Activated T-cell treated with anti-CD3 and anti-CD28 coated beads, Interleukin-2, amount 50 U/mL, for 4 hours (primary cell): ENCODE measurements around the gene GALNT15. TPM values are rescaled to one million over a fixed set of nuclear protein-coding genes. Genes with fewer than 3 reads are reported as not detected.

ENCODE experiments used
- ATAC-seq, 2 donors: fragments of 200-7000 bp; cut with Tn5 transposase; one replicate each; pipeline ENCODE4 v1.10.0; 2021
- DNase-seq: peaks from one replicate; pipeline ENCODE4 v3.0.0-alpha.2; 2020
- H3K27me3 Mint-ChIP-seq: one replicate; pipeline ENCODE4 v1.8.0; 2021; ENCODE audit warnings: low read depth, mixed read lengths
- H3K36me3 Mint-ChIP-seq: one replicate; pipeline ENCODE4 v1.8.0; 2022; ENCODE audit warnings: mixed read lengths; ENCODE audit not compliant: insufficient read depth
- H3K4me1 Mint-ChIP-seq: one replicate; pipeline ENCODE4 v1.8.0; 2021; ENCODE audit warnings: low read depth, mixed read lengths
- H3K4me3 Mint-ChIP-seq: one replicate; pipeline ENCODE4 v1.8.0; 2021; ENCODE audit warnings: mild to moderate bottlenecking, moderate library complexity, mixed read lengths
- H3K9me3 Mint-ChIP-seq: one replicate; pipeline ENCODE4 v1.8.0; 2021; ENCODE audit warnings: mixed read lengths
- total RNA-seq, 3 donors: library from RNA; stranded (reverse); gene quantifications; one replicate each; pipeline ENCODE4 v1.2.1, GENCODE V29; 2021

The GALNT15 gene
- total RNA-seq, 3 donors from 2014 or later: not detected

- Mint-ChIP-seq H3K36me3 (no peaks in the 10 kb centered on the region), H3K4me3 (no peak overlapping the region), H3K4me1 (no peaks in the 10 kb centered on the region), H3K9me3 (peaks cover 9% of the 10 kb centered on the region), H3K27me3 (peaks cover 4% of the 10 kb centered on the region)
- DNase-seq (no peak), ATAC-seq (no peak)
Observed at GRCh38 chr3:16143861-16144447, 30.5 kb upstream of the GALNT15 start.

DNA sequence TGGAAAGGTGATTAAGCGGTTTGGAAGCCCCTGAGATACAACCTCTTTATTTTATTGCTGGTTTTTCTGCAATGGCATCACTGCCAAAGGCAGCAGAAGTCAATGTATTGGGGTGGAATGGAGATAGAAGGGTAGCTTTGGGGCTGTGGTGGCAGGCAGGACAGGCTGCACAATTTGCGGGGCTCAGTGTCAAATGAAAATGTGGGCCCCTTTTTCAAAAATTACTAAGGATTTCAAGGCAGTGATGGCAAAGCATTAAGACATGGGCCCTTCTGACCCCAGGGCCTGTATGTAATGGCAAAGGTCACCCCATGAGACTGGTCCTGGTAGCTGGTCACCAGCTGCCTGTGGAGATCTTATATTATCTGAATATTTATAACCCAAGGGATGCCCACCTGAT lies 29.3 kb upstream of the GALNT15 start:
- no peak for ATAC-seq
- Mint-ChIP-seq H3K27me3 (peaks cover 2% of the 10 kb centered on the region), H3K4me1 (no peaks in the 10 kb centered on the region), H3K9me3 (peaks cover 9% of the 10 kb centered on the region), H3K36me3 (no peaks in the 10 kb centered on the region), H3K4me3 (no peak overlapping the region)
- no peak for DNase-seq

- ATAC-seq (no peak), DNase-seq (no peak)
- H3K36me3 Mint-ChIP-seq: no peaks in the 10 kb centered on the region
- no peak overlapping the region for H3K4me3 Mint-ChIP-seq
- H3K27me3 Mint-ChIP-seq: peaks cover 2% of the 10 kb centered on the region
- no peaks in the 10 kb centered on the region for H3K4me1 Mint-ChIP-seq
- peaks cover 9% of the 10 kb centered on the region for H3K9me3 Mint-ChIP-seq
Observed at GRCh38 chr3:16146015-16146730, 28.3 kb upstream of the GALNT15 start.

DNA sequence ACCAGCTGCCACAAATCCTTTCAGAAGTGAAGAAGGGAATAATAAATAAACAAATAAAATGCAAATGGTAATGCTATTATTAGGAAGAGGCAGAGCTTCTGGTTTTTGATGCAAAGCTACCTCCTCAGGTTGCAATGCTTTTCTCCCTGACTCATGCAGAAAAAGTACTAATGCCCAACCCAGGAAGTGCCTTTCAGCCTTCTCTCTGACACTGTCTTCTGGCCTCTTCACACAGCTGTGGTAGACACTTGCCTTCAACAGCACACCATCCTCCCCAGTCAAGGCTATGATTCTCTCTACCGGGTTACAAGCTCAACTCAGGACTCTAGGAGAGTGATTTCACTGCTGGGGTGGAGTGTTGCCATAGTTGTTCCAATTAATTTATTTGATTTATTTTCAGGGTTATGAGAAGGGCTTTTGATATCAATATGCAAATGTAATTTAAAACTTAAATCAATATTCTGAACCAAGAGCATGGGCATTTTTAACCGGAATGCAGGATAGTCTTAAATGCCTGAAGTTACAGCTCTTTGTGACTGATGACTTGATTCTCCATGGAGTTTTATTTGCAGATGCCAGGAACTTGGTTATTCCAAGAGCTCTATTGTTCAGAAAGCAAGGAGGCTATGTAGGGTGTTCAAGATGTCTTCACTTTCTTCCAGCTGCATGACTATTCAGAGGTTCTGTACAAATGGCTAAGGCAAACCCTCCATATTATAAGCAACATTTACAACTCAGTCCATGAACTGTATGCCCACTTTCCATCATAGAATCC lies 27.1 kb upstream of the GALNT15 start:
- DNase-seq (no peak), ATAC-seq (no peak)
- peaks cover 2% of the 10 kb centered on the region for H3K27me3 Mint-ChIP-seq
- no peaks in the 10 kb centered on the region for H3K36me3 Mint-ChIP-seq
- H3K4me3 Mint-ChIP-seq: no peak overlapping the region
- no peaks in the 10 kb centered on the region for H3K4me1 Mint-ChIP-seq
- H3K9me3 Mint-ChIP-seq: peaks cover 9% of the 10 kb centered on the region

- H3K36me3 Mint-ChIP-seq: no peaks in the 10 kb centered on the region
Observed at GRCh38 chr3:16148213-16148612, 26.3 kb upstream of the GALNT15 start.

GRCh38 chr3:16148783-16149182 lies 25.7 kb upstream of the GALNT15 start:
- no peaks in the 10 kb centered on the region for H3K36me3 Mint-ChIP-seq
- H3K27me3 Mint-ChIP-seq: peaks cover 3% of the 10 kb centered on the region
- DNase-seq: no peak

More at GRCh38 chr3:16148213-16148612, 26.3 kb upstream of the GALNT15 start:
- Mint-ChIP-seq H3K4me3 (no peak overlapping the region), H3K4me1 (no peaks in the 10 kb centered on the region), H3K9me3 (peaks cover 13% of the 10 kb centered on the region), H3K27me3 (peaks cover 2% of the 10 kb centered on the region)
- DNase-seq (no peak), ATAC-seq (no peak)

GRCh38 chr3:16150285-16150684 lies 24.2 kb upstream of the GALNT15 start:
- Mint-ChIP-seq H3K27me3 (peaks cover 5% of the 10 kb centered on the region), H3K4me1 (no peaks in the 10 kb centered on the region), H3K9me3 (peaks cover 11% of the 10 kb centered on the region), H3K36me3 (no peaks in the 10 kb centered on the region), H3K4me3 (no peak overlapping the region)
- ATAC-seq (no peak), DNase-seq (no peak)

More at GRCh38 chr3:16148783-16149182, 25.7 kb upstream of the GALNT15 start:
- no peak for ATAC-seq
- H3K4me3 Mint-ChIP-seq: no peak overlapping the region
- H3K9me3 Mint-ChIP-seq: peaks cover 15% of the 10 kb centered on the region
- H3K4me1 Mint-ChIP-seq: no peaks in the 10 kb centered on the region

DNA sequence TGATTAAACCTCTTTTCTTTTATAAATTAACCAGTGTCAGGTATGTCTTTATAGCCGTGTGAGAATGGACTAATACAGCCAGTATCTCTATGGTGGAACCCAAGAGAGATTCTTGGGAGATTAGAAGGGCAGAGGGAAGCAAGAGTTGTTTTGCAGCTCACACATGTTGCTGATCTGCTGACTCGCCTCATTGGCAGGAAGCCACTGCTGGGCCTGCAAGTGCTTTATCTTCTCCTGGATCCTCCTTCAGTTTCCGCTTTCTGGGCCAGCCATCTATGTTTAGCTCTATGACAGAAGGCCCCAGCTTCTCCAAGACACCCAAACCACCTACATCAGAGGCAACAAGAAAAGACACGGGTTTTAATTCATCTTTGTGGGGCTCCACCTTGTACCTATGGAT lies 23.4 kb upstream of the GALNT15 start:
- DNase-seq: no peak
- peaks cover 5% of the 10 kb centered on the region for H3K27me3 Mint-ChIP-seq
- H3K4me3 Mint-ChIP-seq: no peak overlapping the region
- H3K4me1 Mint-ChIP-seq: no peaks in the 10 kb centered on the region
- H3K9me3 Mint-ChIP-seq: peaks cover 11% of the 10 kb centered on the region
- ATAC-seq: no peak
- H3K36me3 Mint-ChIP-seq: no peaks in the 10 kb centered on the region

- no peak overlapping the region for H3K4me3 Mint-ChIP-seq
- ATAC-seq (no peak), DNase-seq (no peak)
- peaks cover 15% of the 10 kb centered on the region for H3K9me3 Mint-ChIP-seq
- H3K27me3 Mint-ChIP-seq: peaks cover 22% of the 10 kb centered on the region
- no peaks in the 10 kb centered on the region for H3K4me1 Mint-ChIP-seq
- peaks cover 4% of the 10 kb centered on the region for H3K36me3 Mint-ChIP-seq
Observed at GRCh38 chr3:16168211-16168610, 6.3 kb upstream of the GALNT15 start.

- Mint-ChIP-seq H3K9me3 (peaks cover 4% of the 10 kb centered on the region), H3K4me3 (no peak overlapping the region), H3K36me3 (peaks cover 2% of the 10 kb centered on the region), H3K4me1 (no peaks in the 10 kb centered on the region), H3K27me3 (peaks cover 7% of the 10 kb centered on the region)
- ATAC-seq: no peak
- DNase-seq: no peak
Observed at GRCh38 chr3:16171009-16171408, 3.5 kb upstream of the GALNT15 start.

GRCh38 chr3:16171825-16172224 lies 2.7 kb upstream of the GALNT15 start:
- H3K4me1 Mint-ChIP-seq: no peaks in the 10 kb centered on the region
- DNase-seq (no peak), ATAC-seq (no peak)
- peaks cover 11% of the 10 kb centered on the region for H3K27me3 Mint-ChIP-seq
- H3K9me3 Mint-ChIP-seq: peaks cover 4% of the 10 kb centered on the region
- peaks cover 2% of the 10 kb centered on the region for H3K36me3 Mint-ChIP-seq
- H3K4me3 Mint-ChIP-seq: no peak overlapping the region

GRCh38 chr3:16173283-16174025 lies 1.0 kb upstream of the GALNT15 start:
- Mint-ChIP-seq H3K27me3 (peaks cover 21% of the 10 kb centered on the region), H3K4me3 (no peak overlapping the region), H3K36me3 (peaks cover 2% of the 10 kb centered on the region), H3K4me1 (peaks cover 3% of the 10 kb centered on the region), H3K9me3 (peaks cover 4% of the 10 kb centered on the region)
- ATAC-seq (no peak), DNase-seq (no peak)

DNA sequence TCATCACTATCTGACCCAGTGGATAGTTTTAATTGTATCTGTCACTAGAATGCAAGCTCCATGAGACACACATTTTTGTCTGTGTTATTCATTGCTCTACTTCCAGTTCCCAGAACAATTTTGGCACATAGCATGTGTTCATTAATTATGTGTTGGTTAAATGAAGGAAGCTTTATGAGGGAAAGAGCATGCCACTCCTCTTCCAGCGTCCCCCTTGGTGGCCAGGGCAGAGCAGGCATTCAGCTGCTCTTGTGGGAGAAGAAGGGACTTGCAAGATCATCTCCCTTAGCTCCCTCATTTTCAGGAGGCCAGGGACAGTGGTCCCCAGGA lies 489 bp upstream of the GALNT15 start:
- ATAC-seq (no peak), DNase-seq (no peak)
- H3K9me3 Mint-ChIP-seq: peaks cover 4% of the 10 kb centered on the region
- H3K4me3 Mint-ChIP-seq: no peak overlapping the region
- peaks cover 21% of the 10 kb centered on the region for H3K27me3 Mint-ChIP-seq
- H3K4me1 Mint-ChIP-seq: peaks cover 6% of the 10 kb centered on the region
- H3K36me3 Mint-ChIP-seq: peaks cover 2% of the 10 kb centered on the region
